CD4-positive, alpha-beta T cell treated with Interleukin-6 at 100 ng/mL for 8 hours (primary cell): Measurements from ENCODE around the gene TSEN34.
"Not testable (repeated sequence)": the region's sequence is repeated elsewhere in the genome, so short reads cannot be mapped to it uniquely, and the experiment has no call there.

Source experiments
- DNase-seq: peaks from one replicate; pipeline ENCODE4 v3.0.0-alpha.2; 2020; ENCODE audit warnings: mixed read lengths, low spot score

The TSEN34 gene

GRCh38 chr19:54160854-54161253, 30.3 kb upstream of the TSEN34 start:
- no peak for DNase-seq

GRCh38 chr19:54162241-54162805, 28.8 kb upstream of the TSEN34 start:
- DNase-seq: peak; percentile 85

DNA sequence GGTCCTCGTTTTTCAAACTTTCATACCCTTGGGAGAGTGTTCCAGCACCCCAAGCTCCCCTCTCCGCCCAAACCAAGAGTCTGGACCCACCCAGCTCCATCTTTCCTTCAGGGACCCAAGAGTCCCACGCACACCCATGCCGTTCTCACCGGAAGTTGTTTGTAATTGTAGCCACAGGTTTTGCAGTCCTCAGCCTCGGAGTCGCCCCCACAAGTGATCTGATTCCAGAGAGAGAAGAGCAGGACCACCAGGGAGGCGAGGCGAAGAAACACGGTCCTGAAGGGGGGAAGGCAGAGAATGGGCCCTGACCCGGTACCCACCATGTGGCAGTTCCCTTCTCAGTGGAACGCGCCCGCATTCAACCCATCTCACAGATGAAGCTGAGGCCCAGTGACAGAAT, 28.2 kb upstream of the TSEN34 start:
- DNase-seq: no peak

GRCh38 chr19:54164369-54165068, 26.6 kb upstream of the TSEN34 start:
- DNase-seq: peak; percentile 67

DNA sequence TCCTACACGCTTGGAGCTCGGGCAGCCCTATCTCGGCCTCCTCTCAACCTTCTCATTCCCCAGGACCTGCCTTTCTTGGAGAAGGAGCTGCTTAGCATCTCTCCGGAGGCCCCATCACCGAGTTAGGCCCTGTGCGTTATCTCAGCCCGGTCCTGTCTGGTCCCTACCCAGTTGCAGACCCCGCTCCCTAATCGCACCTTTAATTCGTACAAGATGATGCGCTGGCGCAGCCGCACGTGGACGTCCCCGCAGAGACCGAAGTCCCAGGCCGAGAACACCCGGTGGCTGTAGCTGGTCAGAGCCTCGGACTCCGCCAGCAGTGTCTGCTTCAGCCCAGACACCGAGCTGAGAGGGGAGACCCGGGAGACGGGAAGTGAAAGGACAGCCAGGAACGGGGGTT, 25.9 kb upstream of the TSEN34 start:
- no peak for DNase-seq

DNA sequence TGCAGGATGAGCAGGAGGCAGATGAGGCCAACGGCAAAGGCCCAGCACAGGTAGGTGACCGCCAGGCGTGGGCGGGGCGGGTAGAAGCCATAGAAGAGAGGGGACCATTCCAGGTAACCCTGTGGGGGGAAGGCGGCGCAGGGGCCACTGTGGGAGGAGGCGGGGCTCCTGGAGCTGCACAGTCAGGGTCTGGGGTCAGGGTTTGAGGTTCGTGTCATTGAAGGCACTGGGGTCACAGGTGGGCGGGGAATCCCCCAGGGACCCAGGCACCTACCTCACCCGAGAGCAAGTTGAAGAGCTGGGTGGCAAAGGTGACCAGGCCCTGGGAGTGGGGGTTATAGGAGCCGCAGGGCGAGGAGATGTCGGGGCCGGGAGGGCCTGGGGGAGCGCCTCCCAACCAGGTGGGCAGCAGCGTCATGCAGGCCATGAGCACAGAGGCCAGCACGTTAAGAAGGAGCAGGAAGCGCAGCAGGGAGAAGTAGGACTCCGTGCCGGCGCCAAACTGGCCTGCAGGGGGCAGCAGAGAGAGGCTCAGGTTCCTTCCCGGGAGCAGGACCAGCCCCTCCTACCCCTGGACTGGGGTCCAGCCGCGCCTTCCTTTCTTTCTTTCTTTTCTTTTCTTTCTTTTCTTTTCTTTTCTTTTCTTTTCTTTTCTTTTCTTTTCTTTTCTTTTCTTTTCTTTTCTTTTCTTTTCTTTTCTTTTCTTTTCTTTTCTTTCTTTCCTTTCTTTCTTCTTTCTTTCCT, 22.8 kb upstream of the TSEN34 start:
- peak; percentile 87 for DNase-seq

- DNase-seq: no peak
These were observed 21.9 kb upstream of the TSEN34 start for GRCh38 chr19:54169149-54169740.

DNA sequence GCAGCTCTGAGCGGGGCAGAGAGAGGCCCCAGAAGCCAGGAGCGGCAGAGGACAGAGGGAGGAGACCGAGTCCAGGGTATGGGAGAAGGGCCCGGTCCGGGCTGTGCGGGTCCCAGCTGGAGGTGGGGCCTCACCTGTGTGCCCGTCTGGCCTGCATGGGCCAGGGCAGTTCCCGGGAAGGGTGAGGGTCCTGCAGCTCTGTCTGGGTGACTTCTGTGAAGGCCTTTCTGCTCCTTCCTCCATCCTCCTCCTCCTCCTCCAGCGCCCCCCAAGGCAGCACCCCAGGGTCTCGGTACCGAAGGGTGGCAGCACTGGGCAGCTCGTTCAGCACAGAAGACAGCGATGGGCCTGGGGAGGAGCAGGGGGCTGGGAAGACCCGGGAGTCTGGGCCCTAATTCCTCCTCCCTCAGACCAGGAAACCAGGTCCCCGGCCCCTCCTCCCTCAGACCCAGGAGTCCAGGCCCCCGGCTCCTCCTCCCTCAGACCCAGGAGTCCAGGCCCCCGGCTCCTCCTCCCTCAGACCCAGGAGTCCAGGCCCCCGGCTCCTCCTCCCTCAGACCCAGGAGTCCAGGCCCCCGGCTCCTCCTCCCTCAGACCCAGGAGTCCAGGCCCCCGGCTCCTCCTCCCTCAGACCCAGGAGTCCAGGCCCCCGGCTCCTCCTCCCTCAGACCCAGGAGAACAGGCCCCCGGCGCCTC, 19.2 kb upstream of the TSEN34 start:
- DNase-seq: not testable (repeated sequence)

DNA sequence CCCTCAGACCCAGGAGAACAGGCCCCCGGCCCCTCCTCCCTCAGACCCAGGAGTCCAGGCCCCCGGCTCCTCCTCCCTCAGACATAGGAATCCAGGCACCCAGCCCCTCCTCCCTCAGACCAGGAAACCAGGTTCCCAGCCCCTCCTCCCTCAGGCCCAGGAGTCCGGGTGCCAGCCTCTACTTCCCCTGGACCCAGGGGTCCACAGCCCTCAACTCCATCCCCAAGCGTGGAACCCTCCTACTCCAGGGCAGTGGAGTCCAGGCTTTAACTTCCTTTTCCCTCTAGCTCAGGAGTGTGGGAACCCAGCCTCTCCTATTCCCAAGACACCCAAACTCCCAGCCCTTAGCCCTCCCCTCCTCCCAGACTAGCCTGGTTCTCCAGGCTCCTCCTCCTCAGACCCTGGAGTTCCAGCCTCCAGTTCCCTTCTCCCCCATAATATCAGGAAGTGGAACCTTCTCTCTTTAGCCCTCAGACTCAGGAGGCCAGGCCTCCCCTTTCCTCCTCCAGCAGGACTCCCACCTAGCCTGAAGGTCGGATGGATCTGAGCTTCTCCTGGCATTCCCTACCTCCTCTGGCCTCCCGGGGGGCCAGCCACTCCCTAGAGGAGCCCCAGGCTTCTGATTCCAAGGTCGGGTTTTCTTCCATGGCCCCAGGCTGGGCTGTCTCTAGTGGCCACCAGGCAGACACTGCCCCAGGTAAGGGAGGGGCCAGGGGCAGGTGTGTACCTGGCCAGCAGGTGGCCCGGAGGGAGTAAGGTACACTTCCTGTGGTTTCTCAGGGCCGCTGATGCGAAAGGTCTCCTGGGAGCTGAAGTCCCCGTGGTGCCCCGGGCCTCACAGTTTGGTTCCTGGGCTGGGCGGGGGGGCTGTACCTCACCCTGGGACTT, 18.4 kb upstream of the TSEN34 start, which contains the start of gene TMC4:
Gene TMC4 (minus strand): TSS at position 690 of the 888 bp plus-strand sequence. CDS start 43 bp downstream, at position 647.
- no peak for DNase-seq

DNA sequence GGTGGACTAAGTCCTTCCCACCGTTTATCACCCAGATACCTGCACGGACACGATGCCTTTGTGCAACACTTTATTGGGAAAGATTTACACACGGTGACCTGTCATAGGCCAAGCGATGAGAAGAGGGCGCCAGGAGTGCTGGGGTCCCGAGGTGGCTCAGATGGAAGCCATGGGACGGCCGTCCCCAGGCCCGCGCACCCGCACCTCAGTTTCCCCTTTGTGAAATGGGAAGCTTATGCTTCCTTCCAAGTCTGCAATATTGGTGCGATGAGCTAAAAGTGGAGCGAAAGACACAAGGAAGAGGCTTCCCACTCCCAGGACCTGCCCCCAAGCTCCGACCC, 17.8 kb upstream of the TSEN34 start:
- no peak for DNase-seq

DNA sequence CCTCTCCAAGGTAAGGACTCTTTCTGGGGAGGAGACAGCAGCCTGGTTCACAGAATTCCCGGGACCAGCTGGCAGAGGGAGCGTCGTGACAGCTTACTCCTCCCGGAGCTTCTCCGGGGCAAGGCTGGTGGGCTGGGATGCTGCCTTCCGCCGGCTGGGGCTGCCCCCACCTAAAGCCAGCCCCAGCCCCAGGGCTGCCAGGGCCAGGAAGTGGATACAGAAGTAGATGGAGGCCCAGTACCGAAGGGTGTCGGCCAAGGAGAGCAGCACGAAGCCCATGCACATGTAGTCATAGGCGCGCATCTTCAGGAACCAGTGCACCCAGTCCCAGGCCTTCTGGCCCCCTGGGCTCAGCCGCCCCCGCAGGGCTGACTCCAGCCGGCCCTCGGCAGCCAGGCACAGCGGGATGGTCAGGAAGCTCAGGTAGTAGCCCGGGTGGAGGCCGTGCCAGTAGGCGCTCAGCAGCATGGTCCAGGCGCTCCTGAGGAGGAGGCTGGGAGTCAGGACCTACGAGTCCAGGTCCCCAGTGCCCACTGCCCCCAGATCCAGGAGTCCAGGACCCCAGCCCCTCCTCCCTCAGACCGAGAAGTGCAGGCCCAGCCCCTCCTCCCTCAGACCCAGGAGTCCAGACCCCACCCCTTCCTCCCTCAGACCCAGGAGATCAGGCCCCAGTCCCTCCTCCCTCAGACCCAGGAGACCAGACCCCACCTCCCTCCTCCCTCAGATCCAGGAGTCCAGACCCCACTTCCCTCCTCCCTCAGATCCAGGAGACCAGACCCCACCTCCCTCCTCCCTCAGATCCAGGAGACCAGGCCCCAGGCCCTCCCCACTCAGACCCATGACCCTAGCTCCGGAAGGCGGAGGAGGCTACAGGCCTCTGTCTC, 16.9 kb upstream of the TSEN34 start:
- no peak for DNase-seq

DNA sequence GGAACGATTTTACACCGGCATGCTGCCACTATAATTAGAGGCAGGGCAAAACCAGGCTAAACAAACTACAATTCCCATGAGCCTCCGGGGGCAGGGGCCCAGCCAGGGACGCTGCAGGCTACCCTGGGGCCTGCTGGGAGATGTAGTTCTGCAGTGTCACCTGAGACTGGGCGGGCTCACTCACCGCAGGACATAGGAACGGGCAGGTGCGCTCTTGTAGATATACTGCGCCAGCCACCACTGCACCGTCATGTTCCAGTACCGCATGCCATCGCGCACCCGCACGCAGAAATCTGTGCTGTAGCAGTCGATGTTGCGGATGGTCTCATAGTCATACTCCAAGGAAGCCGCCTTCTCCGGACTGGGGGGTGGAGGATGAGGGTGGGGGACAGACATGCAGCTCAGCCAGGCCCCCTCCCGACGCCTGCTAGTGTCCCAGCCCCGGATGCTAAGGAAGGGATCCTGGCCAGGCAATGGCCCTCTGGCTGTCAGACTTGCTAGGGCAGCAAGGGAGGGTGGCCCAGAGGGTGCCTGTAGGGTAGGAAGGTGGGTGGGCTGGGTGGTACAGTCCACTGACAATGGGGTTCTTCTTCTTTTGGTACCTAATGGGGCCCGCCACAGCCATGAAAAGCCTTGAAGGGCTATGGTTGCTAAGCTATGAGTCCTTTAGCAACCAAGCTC, 12.4 kb upstream of the TSEN34 start:
- no peak for DNase-seq

DNA sequence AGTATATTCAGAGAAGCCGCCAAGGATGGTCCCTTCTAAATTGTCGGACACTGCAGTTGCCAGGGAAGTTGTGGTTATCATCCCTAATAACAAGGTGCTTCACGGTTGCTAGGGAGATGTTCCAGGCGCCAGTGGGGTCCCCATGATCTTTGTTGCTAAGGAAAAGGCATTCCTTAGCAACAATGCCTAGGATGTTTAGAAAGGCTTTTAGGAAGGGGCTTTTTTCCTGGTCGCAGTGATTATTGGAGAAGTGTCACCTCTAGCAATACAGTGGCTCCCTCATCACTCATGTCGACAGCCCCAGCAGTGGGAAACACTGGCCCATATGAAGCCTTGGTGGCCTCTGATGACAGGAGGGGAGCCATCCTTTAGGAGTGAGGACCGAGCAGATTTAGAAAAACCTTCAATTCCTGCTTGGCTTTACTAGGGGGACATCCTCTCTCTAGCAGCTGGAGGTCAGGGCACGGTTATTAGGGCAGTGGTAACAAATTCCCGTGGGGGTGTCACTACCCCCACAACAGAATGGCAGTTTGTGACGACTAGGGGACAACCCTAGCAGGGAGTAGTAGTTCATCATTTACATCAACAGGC, 11.8 kb upstream of the TSEN34 start:
- DNase-seq: no peak

DNA sequence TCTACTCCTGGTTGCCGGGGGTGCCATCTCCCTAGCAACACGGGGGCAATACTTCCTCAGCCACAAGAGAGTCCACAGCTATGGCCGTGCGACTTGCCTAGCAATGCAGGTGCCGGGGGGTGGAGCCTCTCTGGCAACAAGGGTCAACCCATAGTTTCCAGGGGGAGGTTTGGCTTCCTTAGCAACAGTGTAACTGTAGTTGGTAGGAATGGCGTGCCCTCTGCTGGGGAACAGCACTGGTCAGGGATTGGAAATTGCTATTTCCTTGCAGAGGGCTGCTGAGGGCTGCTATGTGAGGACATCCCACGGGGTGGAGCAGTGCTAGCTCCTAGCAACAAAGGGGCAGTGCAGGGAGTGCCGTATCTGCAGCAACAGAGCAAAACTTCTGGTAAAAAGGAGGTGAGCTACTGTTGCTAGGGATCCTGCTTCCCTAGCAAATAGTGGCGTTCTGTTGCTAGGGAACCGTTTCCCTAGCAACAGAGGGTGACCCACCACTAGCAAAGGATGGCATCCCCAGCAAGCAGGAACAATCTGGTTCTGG, 11.1 kb upstream of the TSEN34 start:
- DNase-seq: no peak

DNA sequence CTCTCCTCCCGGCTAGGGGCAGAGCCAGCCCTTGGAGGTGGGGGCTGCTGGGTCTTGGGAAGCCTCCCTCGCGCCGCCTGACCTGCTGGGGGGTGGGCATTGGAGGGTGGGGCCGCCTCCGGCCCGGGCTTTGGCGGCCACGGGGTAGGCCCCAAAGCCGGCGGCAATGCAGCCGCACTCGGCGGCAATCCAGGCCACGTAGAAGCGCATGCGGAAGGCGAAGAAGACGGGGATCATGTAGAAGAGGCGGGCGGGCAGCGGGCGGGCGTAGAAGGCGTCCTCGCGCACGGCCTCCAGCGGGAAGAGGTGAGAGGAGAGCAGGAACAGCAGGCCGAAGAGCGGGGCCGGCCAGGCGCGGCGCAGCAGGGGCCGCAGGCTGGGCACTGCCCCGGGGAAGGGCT, 10.4 kb upstream of the TSEN34 start:
- no peak for DNase-seq

- not testable (repeated sequence) for DNase-seq
These were observed 9.2 kb upstream of the TSEN34 start for GRCh38 chr19:54181894-54182293.

DNA sequence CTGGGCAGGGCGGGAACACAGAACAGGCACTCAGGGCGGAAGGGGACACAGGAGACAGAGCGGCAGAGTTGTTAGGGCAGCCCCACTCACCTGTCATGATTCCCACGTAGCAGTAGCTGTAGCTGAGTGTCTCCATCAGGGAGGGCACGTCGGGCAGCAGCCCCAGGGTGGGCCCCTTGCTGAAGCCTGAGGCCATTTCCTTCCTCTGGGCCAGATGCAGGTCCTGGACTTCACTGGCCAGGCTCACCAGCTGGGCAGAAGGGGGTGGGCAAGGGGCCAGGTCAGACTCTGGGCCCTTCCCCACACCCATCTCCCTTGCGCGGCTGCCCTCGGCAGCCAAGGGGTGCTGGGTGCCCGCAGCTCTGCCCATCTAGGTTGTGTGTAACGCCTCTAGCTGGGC, 7.7 kb upstream of the TSEN34 start:
- DNase-seq: no peak

- no peak for DNase-seq
These were observed 4.8 kb upstream of the TSEN34 start for GRCh38 chr19:54186351-54186750.

DNA sequence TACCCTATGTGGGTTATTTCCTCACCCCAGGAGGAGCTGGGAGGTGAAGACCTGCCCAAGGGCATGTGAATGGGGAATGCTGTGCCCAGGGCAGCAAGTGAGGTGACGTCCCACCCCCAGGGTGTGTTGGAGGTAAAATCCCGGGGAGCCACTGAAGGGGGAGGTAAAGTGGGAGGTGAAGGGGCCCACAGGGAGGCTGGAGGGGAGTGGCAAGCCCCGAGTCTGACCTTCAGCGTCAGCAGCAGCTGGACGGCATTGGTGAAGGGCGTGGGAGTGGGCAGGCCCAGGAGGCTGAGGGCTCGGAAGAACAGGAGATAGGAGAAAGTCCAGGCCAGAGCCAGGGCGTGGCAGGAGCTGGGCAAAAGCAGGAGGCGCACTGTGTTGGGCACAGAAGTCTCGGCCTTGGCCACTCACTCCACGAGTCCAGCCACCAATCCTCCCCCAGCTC, 4.2 kb upstream of the TSEN34 start:
- DNase-seq: no peak
